ENCODE measurements around the gene TMEM140. TPM values are rescaled to one million over a fixed set of nuclear protein-coding genes. Genes with fewer than 3 reads are reported as not detected.

The TMEM140 gene
- total RNA-seq, 1 donor from 2014 or later: 4.8 TPM

DNA sequence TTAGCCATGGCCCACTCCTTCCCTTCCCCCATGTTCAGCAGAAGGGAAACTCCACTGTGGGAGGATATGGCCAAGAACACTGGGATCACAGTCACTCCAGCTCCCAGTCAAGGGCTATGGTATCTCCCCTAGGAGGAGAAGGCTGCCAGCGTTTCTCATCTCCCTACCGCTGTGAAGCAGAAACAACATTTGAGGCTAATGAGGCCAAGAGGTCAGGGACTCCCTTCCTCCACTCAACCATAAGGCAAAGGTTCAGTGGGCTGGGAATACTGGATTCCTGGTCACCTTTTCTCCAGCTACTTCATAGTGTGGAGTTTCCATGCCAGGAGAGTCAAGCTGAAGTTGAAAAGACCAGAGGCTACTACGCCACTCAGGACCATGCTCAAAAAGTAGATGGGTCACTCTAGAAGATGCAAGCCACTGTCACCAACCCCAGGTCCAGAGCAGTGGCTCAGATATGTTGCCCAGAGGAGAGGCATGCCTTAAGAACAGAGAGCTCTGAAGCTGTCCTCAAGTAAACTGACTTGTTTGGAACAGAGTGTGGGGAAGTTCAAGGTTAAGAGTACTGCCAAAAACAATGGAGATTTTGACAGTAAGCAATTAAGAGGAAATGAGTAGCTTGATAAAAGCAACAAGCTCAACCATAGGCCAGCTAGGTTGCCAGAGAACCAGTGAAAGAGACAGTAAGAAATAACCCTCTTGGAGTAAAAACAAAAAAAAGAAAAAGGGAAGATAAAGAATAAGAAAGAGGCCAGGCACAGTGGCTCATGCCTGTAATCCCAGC is 3.8 kb upstream of the TMEM140 start:
- peaks cover 7% of the 10 kb centered on the region for H3K9me3 Mint-ChIP-seq
- peaks cover 9% of the 10 kb centered on the region for H3K27me3 Mint-ChIP-seq (ENCODE audit: low read depth)
- peaks cover 32% of the 10 kb centered on the region for H3K4me1 Mint-ChIP-seq (ENCODE audit: low read depth)
- no peaks in the 10 kb centered on the region for H3K36me3 Mint-ChIP-seq (ENCODE audit: low read depth)
- DNase-seq (ENCODE audit: low spot score): no peak
- H3K27ac Mint-ChIP-seq: no peak overlapping the region
- intact Hi-C loops (cut with micrococcal nuclease): no loop called here
- no peak overlapping the region for H3K4me3 Mint-ChIP-seq (ENCODE audit: low read depth)

GRCh38 chr7:135147341-135147898 is 452 bp upstream of the TMEM140 start:
- H3K27ac Mint-ChIP-seq: peak overlapping the region; percentile 97
- no peak for DNase-seq (ENCODE audit: low spot score)
- intact Hi-C loops (cut with micrococcal nuclease): loop anchor here (5.0 kb wide), 4 partner anchors 365 to 515 kb away; partner anchors contain the start of genes BPGM and CNOT4
- H3K4me3 Mint-ChIP-seq (ENCODE audit: low read depth): peak overlapping the region; percentile 86
- H3K36me3 Mint-ChIP-seq (ENCODE audit: low read depth): peaks cover 22% of the 10 kb centered on the region
- no peaks in the 10 kb centered on the region for H3K9me3 Mint-ChIP-seq
- H3K27me3 Mint-ChIP-seq (ENCODE audit: low read depth): no peaks in the 10 kb centered on the region
- H3K4me1 Mint-ChIP-seq (ENCODE audit: low read depth): peaks cover 60% of the 10 kb centered on the region

DNA sequence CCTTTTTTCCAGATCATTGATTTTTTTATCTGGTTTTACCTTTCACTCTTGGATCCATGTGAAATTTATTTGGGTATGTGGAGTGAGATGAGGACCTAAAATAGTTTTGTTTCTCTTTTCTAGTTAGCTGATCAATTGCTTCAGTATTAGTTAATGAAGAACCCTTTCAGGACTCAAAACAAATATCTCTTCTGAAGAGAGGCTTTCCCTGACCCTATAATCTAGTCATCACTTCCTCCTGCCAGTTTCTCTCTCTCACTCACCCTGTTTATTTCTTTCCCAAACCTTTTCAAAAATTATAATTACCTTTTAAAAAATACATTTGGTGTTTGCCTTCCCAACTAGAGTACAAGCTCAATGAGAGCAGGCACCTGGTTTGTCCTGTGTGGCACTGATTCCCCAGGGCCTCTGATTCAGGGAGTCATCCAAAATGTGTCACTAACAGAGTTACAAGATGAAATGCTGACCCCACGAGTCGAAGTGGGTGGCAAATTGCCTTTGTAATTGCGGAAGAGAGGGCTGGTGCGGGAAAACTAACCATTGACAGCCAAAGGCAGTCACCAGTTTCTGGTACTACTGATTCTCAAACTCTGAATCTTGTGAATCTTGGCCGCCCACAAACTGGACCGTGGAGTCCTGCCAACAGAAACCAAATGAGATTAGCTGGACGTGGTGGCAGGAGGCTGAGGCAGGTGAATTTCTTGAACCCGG is 2.4 kb downstream of the TMEM140 start:
- intact Hi-C loops (cut with micrococcal nuclease): no loop called here
- peaks cover 51% of the 10 kb centered on the region for H3K36me3 Mint-ChIP-seq (ENCODE audit: low read depth)
- peaks cover 75% of the 10 kb centered on the region for H3K4me1 Mint-ChIP-seq (ENCODE audit: low read depth)
- DNase-seq (ENCODE audit: low spot score): no peak
- peaks cover 24% of the 10 kb centered on the region for H3K9me3 Mint-ChIP-seq
- no peaks in the 10 kb centered on the region for H3K27me3 Mint-ChIP-seq (ENCODE audit: low read depth)
- H3K27ac Mint-ChIP-seq: peak overlapping the region; percentile 13
- peak overlapping the region; percentile 86 for H3K4me3 Mint-ChIP-seq (ENCODE audit: low read depth)

- Mint-ChIP-seq H3K9me3 (peaks cover 33% of the 10 kb centered on the region), H3K36me3 (ENCODE audit: low read depth) (peaks cover 60% of the 10 kb centered on the region), H3K4me3 (ENCODE audit: low read depth) (peak overlapping the region; percentile 61), H3K27ac (peak overlapping the region; percentile 44), H3K4me1 (ENCODE audit: low read depth) (peaks cover 68% of the 10 kb centered on the region), H3K27me3 (ENCODE audit: low read depth) (no peaks in the 10 kb centered on the region)
- no peak for DNase-seq (ENCODE audit: low spot score)
- intact Hi-C loops (cut with micrococcal nuclease): no loop called here
These were observed 3.3 kb downstream of the TMEM140 start for GRCh38 chr7:135151132-135151531.

GRCh38 chr7:135151533-135151932 is 3.7 kb downstream of the TMEM140 start:
- Mint-ChIP-seq H3K9me3 (peaks cover 37% of the 10 kb centered on the region), H3K4me3 (ENCODE audit: low read depth) (peak overlapping the region; percentile 61), H3K36me3 (ENCODE audit: low read depth) (peaks cover 64% of the 10 kb centered on the region), H3K27me3 (ENCODE audit: low read depth) (no peaks in the 10 kb centered on the region), H3K4me1 (ENCODE audit: low read depth) (peaks cover 64% of the 10 kb centered on the region), H3K27ac (peak overlapping the region; percentile 44)
- DNase-seq (ENCODE audit: low spot score): no peak
- intact Hi-C loops (cut with micrococcal nuclease): no loop called here

- peaks cover 46% of the 10 kb centered on the region for H3K9me3 Mint-ChIP-seq
- H3K36me3 Mint-ChIP-seq (ENCODE audit: low read depth): peaks cover 73% of the 10 kb centered on the region
- DNase-seq (ENCODE audit: low spot score): no peak
- H3K4me3 Mint-ChIP-seq (ENCODE audit: low read depth): no peak overlapping the region
- H3K27ac Mint-ChIP-seq: no peak overlapping the region
- intact Hi-C loops (cut with micrococcal nuclease): no loop called here
- peaks cover 59% of the 10 kb centered on the region for H3K4me1 Mint-ChIP-seq (ENCODE audit: low read depth)
- H3K27me3 Mint-ChIP-seq (ENCODE audit: low read depth): no peaks in the 10 kb centered on the region
These were observed 4.6 kb downstream of the TMEM140 start for GRCh38 chr7:135152442-135152841.

DNA sequence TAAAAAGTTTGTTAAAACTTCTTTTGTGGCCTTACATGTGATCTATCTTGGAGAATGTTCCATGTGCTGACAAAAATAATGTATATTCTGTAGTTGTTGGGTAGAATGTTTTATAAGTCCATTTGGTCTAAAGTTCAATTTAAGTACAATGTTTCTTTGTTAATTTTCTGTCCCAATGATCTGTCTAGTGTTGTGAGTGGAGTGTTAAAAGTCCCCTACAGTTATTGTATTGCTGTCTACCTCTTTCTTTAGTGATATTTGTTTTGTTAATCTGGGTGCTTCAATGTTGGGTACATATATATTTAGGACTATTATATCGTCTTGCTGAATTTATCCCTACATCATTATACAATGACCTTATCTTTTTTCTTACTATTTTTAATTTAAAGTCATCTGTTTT is 6.9 kb downstream of the TMEM140 start:
- H3K4me3 Mint-ChIP-seq (ENCODE audit: low read depth): no peak overlapping the region
- H3K9me3 Mint-ChIP-seq: peaks cover 52% of the 10 kb centered on the region
- H3K4me1 Mint-ChIP-seq (ENCODE audit: low read depth): peaks cover 45% of the 10 kb centered on the region
- intact Hi-C loops (cut with micrococcal nuclease): no loop called here
- H3K27me3 Mint-ChIP-seq (ENCODE audit: low read depth): no peaks in the 10 kb centered on the region
- no peak for DNase-seq (ENCODE audit: low spot score)
- no peak overlapping the region for H3K27ac Mint-ChIP-seq
- peaks cover 93% of the 10 kb centered on the region for H3K36me3 Mint-ChIP-seq (ENCODE audit: low read depth)

DNA sequence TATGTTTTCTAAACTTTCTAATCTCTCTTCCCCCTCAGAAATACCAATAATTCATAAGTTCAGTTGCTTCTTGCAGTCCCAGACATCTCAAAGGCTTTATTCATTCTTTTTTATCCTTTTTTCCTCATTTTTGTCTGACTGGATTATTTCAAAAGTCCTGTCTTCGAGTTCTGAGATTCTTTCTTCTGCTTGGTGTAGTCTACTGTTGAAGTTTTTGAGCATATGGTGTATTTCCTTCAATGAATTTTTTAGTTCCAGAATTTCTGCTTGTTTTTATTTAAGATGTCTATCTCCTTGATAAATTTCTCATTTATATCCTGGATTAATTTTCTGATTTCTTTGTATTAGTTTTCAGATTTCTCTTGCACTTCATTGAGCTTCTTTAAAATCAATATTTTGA is 8.4 kb downstream of the TMEM140 start:
- Mint-ChIP-seq H3K27me3 (ENCODE audit: low read depth) (no peaks in the 10 kb centered on the region), H3K4me3 (ENCODE audit: low read depth) (no peak overlapping the region), H3K9me3 (peaks cover 60% of the 10 kb centered on the region), H3K27ac (no peak overlapping the region), H3K36me3 (ENCODE audit: low read depth) (peaks cover 96% of the 10 kb centered on the region), H3K4me1 (ENCODE audit: low read depth) (peaks cover 42% of the 10 kb centered on the region)
- intact Hi-C loops (cut with micrococcal nuclease): no loop called here
- no peak for DNase-seq (ENCODE audit: low spot score)

- no peak for DNase-seq (ENCODE audit: low spot score)
- H3K4me3 Mint-ChIP-seq (ENCODE audit: low read depth): no peak overlapping the region
- H3K4me1 Mint-ChIP-seq (ENCODE audit: low read depth): peaks cover 34% of the 10 kb centered on the region
- H3K27me3 Mint-ChIP-seq (ENCODE audit: low read depth): no peaks in the 10 kb centered on the region
- peaks cover 70% of the 10 kb centered on the region for H3K9me3 Mint-ChIP-seq
- H3K36me3 Mint-ChIP-seq (ENCODE audit: low read depth): peaks cover 96% of the 10 kb centered on the region
- H3K27ac Mint-ChIP-seq: no peak overlapping the region
- intact Hi-C loops (cut with micrococcal nuclease): no loop called here
These were observed 10.3 kb downstream of the TMEM140 start for GRCh38 chr7:135158141-135158655.

- Mint-ChIP-seq H3K9me3 (peaks cover 66% of the 10 kb centered on the region), H3K27ac (no peak overlapping the region), H3K4me1 (ENCODE audit: low read depth) (peaks cover 30% of the 10 kb centered on the region), H3K4me3 (ENCODE audit: low read depth) (no peak overlapping the region), H3K36me3 (ENCODE audit: low read depth) (peaks cover 91% of the 10 kb centered on the region), H3K27me3 (ENCODE audit: low read depth) (no peaks in the 10 kb centered on the region)
- DNase-seq (ENCODE audit: low spot score): no peak
- intact Hi-C loops (cut with micrococcal nuclease): no loop called here
These were observed 11.0 kb downstream of the TMEM140 start for GRCh38 chr7:135158874-135159273.

GRCh38 chr7:135159359-135160085 is 11.7 kb downstream of the TMEM140 start:
- Mint-ChIP-seq H3K27me3 (ENCODE audit: low read depth) (no peaks in the 10 kb centered on the region), H3K9me3 (peaks cover 59% of the 10 kb centered on the region), H3K4me1 (ENCODE audit: low read depth) (peaks cover 24% of the 10 kb centered on the region), H3K4me3 (ENCODE audit: low read depth) (no peak overlapping the region), H3K27ac (peak overlapping the region; percentile 45), H3K36me3 (ENCODE audit: low read depth) (peaks cover 91% of the 10 kb centered on the region)
- intact Hi-C loops (cut with micrococcal nuclease): no loop called here
- no peak for DNase-seq (ENCODE audit: low spot score)

DNA sequence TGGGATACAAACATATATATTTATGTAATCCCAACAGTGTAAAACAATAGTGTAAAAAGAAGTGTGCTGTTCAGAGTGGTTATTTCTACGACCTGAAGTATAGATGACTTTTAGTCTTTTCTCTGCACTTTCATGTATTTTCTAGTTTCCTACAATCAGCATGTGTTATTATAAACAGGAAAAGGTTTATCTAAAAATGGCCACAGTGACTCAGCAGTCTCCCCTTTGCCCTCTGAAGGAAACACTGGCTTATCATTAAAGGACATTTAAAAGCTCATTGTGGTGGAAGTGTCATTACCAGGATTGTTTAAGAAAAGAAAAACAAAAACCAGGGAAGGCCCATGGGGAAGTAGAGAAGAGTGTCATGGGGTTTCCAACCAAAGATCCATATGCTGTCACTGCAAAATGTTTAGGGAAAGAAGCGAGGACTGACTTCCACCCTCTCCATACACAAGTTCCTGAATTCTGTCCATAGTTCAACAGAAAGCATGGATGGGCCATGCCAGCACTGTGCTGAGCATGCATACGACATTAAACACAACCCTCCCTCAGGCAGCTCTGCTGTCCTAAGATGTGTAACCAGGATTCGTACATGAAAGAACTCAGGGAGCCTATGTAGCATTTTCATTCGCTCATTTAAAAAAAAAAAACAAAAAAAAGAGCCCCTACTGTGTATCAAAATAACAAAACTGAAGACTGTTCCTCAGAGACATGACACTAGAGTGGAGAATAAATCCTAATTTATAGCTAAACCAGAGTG is 12.4 kb downstream of the TMEM140 start:
- no peak for DNase-seq (ENCODE audit: low spot score)
- intact Hi-C loops (cut with micrococcal nuclease): no loop called here
- H3K36me3 Mint-ChIP-seq (ENCODE audit: low read depth): peaks cover 91% of the 10 kb centered on the region
- no peaks in the 10 kb centered on the region for H3K27me3 Mint-ChIP-seq (ENCODE audit: low read depth)
- H3K27ac Mint-ChIP-seq: peak overlapping the region; percentile 76
- peaks cover 22% of the 10 kb centered on the region for H3K4me1 Mint-ChIP-seq (ENCODE audit: low read depth)
- no peak overlapping the region for H3K4me3 Mint-ChIP-seq (ENCODE audit: low read depth)
- H3K9me3 Mint-ChIP-seq: peaks cover 52% of the 10 kb centered on the region

All from activated T-helper 2 cell treated with anti-CD3 and anti-CD28 coated beads, Interferon-gamma antibody, Interleukin-2, Interleukin-4, amounts not matched to agents 10 μg/mL and 5 μg/mL and 100 μg/mL, durations not matched to agents 14 hours and 24 hours and 36 hours (primary cell).